Thoracic aorta (tissue), 2 donors: ENCODE measurements around the gene LIN28B. TPM values are rescaled to one million over a fixed set of nuclear protein-coding genes. Genes with fewer than 3 reads are reported as not detected.
"Not testable (repeated sequence)": the region's sequence is repeated elsewhere in the genome, so short reads cannot be mapped to it uniquely, and the experiment has no call there.

Source experiments
- ATAC-seq: fragments of 150-250 bp; one replicate; pipeline ENCODE4 v1.8.0; 2017; ENCODE audit warnings: low read depth; ENCODE audit not compliant: insufficient number of reproducible peaks, low FRiP score
- DNase-seq: peaks from one replicate; pipeline ENCODE4 v3.0.0-alpha.2; 2020; ENCODE audit warnings: low spot score
- H3K27ac ChIP-seq, 2 donors: fragments of 200-600 bp; sonication (generic); 1 replicate in 1 of 2; 2 replicates in 1 of 2; pipeline ENCODE4 v1.5.1; 2016; ENCODE audit warnings: mild to moderate bottlenecking in 2 of 2, moderate library complexity in 2 of 2
- H3K27me3 ChIP-seq: fragments of 200-600 bp; sonication (generic); replicated peaks from 2 replicates; pipeline ENCODE4 v1.6.0; 2016; ENCODE audit warnings: mild to moderate bottlenecking; ENCODE audit not compliant: insufficient read depth
- H3K36me3 ChIP-seq: fragments of 200-600 bp; sonication (generic); one replicate; pipeline ENCODE4 v1.5.1; 2016
- H3K4me1 ChIP-seq, 2 donors: fragments of 200-600 bp; sonication (generic); 1 replicate in 1 of 2; 2 replicates in 1 of 2; pipeline versions ENCODE4 v1.5.1 to v1.6.0; 2016; ENCODE audit warnings: low read depth in 2 of 2, mild to moderate bottlenecking in 1 of 2; ENCODE audit not compliant: control insufficient read depth in 1 of 2
- H3K4me3 ChIP-seq: fragments of 200-600 bp; sonication (generic); 2 replicates; pipeline ENCODE4 v1.5.1; 2016; ENCODE audit warnings: mild to moderate bottlenecking
- H3K9me3 ChIP-seq: fragments of 200-600 bp; sonication (generic); 2 replicates; pipeline ENCODE4 v1.5.1; 2016
- CTCF ChIP-seq: fragments of 200-600 bp; sonication (generic); IDR thresholded peaks from one replicate; pipeline ENCODE4 v1.5.1; 2019; ENCODE audit warnings: antibody characterized with exemption
- total RNA-seq, 2 donors: library from RNA; depleted of rRNA; stranded (reverse); fragments of >200 nt; gene quantifications; one replicate each; pipeline versions ENCODE4 v1.1.0 to v1.2.3, GENCODE V29; 2016

Gene LIN28B
- total RNA-seq, 2 donors from 2014 or later = not detected

GRCh38 chr6:105075210-105075609, 118.3 kb downstream of the LIN28B start:
- H3K27ac ChIP-seq = no peak overlapping the region
- no peaks in the 10 kb centered on the region for H3K27me3 ChIP-seq
- ATAC-seq (no peak), DNase-seq (no peak)
- H3K4me3 ChIP-seq = no peak overlapping the region
- H3K36me3 ChIP-seq = no peaks in the 10 kb centered on the region
- H3K9me3 ChIP-seq = no peaks in the 10 kb centered on the region
- H3K4me1 ChIP-seq = no peaks in the 10 kb centered on the region
- no peak for TF ChIP-seq CTCF

- not testable (repeated sequence) for DNase-seq, ATAC-seq, H3K4me3 ChIP-seq, H3K27ac ChIP-seq, H3K36me3 ChIP-seq, H3K4me1 ChIP-seq, H3K9me3 ChIP-seq, H3K27me3 ChIP-seq
Observed at GRCh38 chr6:105076418-105076817, 119.5 kb downstream of the LIN28B start.

- no peak for ATAC-seq
- peak; percentile 13 for TF ChIP-seq CTCF
Observed at GRCh38 chr6:105077596-105078385, 120.9 kb downstream of the LIN28B start.

GRCh38 chr6:105078386-105078708, 121.4 kb downstream of the LIN28B start:
- Histone ChIP-seq H3K36me3 (no peaks in the 10 kb centered on the region), H3K4me3 (no peak overlapping the region)
- no peak for DNase-seq

More at GRCh38 chr6:105077596-105078385, 120.9 kb downstream of the LIN28B start:
- Histone ChIP-seq H3K9me3 (no peaks in the 10 kb centered on the region), H3K27ac (no peak overlapping the region), H3K36me3 (no peaks in the 10 kb centered on the region), H3K4me1 (no peaks in the 10 kb centered on the region), H3K27me3 (no peaks in the 10 kb centered on the region), H3K4me3 (no peak overlapping the region)
- DNase-seq = no peak

GRCh38 chr6:105080279-105080678, 123.4 kb downstream of the LIN28B start:
- Histone ChIP-seq H3K9me3 (no peaks in the 10 kb centered on the region), H3K4me3 (no peak overlapping the region), H3K4me1 (no peaks in the 10 kb centered on the region), H3K27ac (no peak overlapping the region), H3K36me3 (no peaks in the 10 kb centered on the region), H3K27me3 (no peaks in the 10 kb centered on the region)
- DNase-seq (no peak), ATAC-seq (no peak)
- TF ChIP-seq CTCF = no peak

More at GRCh38 chr6:105078386-105078708, 121.4 kb downstream of the LIN28B start:
- TF ChIP-seq CTCF = no peak
- no peak overlapping the region for H3K27ac ChIP-seq
- H3K27me3 ChIP-seq = no peaks in the 10 kb centered on the region
- H3K9me3 ChIP-seq = no peaks in the 10 kb centered on the region
- H3K4me1 ChIP-seq = no peaks in the 10 kb centered on the region
- no peak for ATAC-seq

GRCh38 chr6:105081662-105082061, 124.8 kb downstream of the LIN28B start:
- H3K27me3 ChIP-seq, H3K4me1 ChIP-seq, H3K9me3 ChIP-seq, DNase-seq, H3K36me3 ChIP-seq, ATAC-seq, H3K27ac ChIP-seq, H3K4me3 ChIP-seq: not testable (repeated sequence)
